SU-DHL-6 (cell line): ENCODE results near the gene CWC27.
A peak's percentile ranks its signal among the peaks of the same experiment; 100 is the strongest.

Experiments
- H2AFZ ChIP-seq: fragments of 200-600 bp; sonication (generic); 2 replicates; pipeline ENCODE4 v1.6.1; 2014; ENCODE audit warnings: low read depth, mild to moderate bottlenecking, moderate library complexity, mixed read lengths, antibody characterized with exemption, low read length; ENCODE audit not compliant: severe bottlenecking
- H3F3A ChIP-seq: fragments of 200-600 bp; shearing (Covaris generic); 2 replicates; pipeline ENCODE4 v1.6.0; 2016; ENCODE audit warnings: antibody characterized with exemption, mild to moderate bottlenecking; ENCODE audit not compliant: insufficient read depth
- H3K27ac ChIP-seq: fragments of 200-600 bp; sonication (generic); 2 replicates; pipeline ENCODE4 v1.5.1; 2016; ENCODE audit warnings: low read depth, mild to moderate bottlenecking, low read length, moderate library complexity, mixed read lengths
- H3K27me3 ChIP-seq: fragments of 200-600 bp; sonication (generic), shearing (Covaris generic); 2 replicates; pipeline ENCODE4 v1.6.0; 2014; ENCODE audit warnings: mild to moderate bottlenecking, low read length
- H3K36me3 ChIP-seq: fragments of 200-600 bp; sonication (generic); 2 replicates; pipeline ENCODE4 v1.6.1; 2014; ENCODE audit warnings: mild to moderate bottlenecking, low read length, mixed read lengths
- H3K4me2 ChIP-seq: fragments of 300-600, 200-600 bp; shearing (Covaris generic), sonication (generic); 2 replicates; pipeline ENCODE4 v1.6.0; 2014; ENCODE audit warnings: low read length, low read depth, mild to moderate bottlenecking; ENCODE audit not compliant: poor library complexity, severe bottlenecking
- H3K4me3 ChIP-seq: fragments of 200-600 bp; sonication (generic); 2 replicates; pipeline ENCODE4 v1.5.1; 2014; ENCODE audit warnings: antibody characterized with exemption, low read length, mild to moderate bottlenecking, mixed read lengths; ENCODE audit not compliant: insufficient read depth, poor library complexity, severe bottlenecking
- H3K79me2 ChIP-seq: fragments of 200-600 bp; sonication (generic); 2 replicates; pipeline ENCODE4 v1.6.1; 2014; ENCODE audit warnings: mild to moderate bottlenecking, low read length, moderate library complexity; ENCODE audit not compliant: insufficient read depth
- H3K9ac ChIP-seq: fragments of 200-600 bp; sonication (generic); 2 replicates; pipeline ENCODE4 v1.7.0; 2014; ENCODE audit warnings: mild to moderate bottlenecking, low read length
- H3K9me2 ChIP-seq: fragments of 200-600 bp; sonication (generic); replicated peaks from 2 replicates; pipeline ENCODE4 v1.6.1; 2014; ENCODE audit warnings: low read length; ENCODE audit not compliant: insufficient read depth
- H3K9me3 ChIP-seq: fragments of 200-600 bp; sonication (generic); 2 replicates; pipeline ENCODE4 v1.6.1; 2014; ENCODE audit warnings: low read length, mixed read lengths; ENCODE audit not compliant: insufficient read depth
- H4K20me1 ChIP-seq: fragments of 200-600 bp; sonication (generic); 2 replicates; pipeline ENCODE4 v1.6.1; 2014; ENCODE audit warnings: low read depth, mild to moderate bottlenecking, antibody characterized with exemption, low read length, moderate library complexity, mixed read lengths
- CTCF ChIP-seq: fragments of 200-600 bp; sonication (generic); IDR thresholded peaks from one replicate; pipeline ENCODE4 v1.5.1; 2017; ENCODE audit warnings: antibody characterized with exemption, mild to moderate bottlenecking, low read length, moderate library complexity; ENCODE audit not compliant: insufficient read depth, poor library complexity, severe bottlenecking
- EZH2phosphoT487 ChIP-seq: fragments of 200-600 bp; sonication (generic), shearing (Covaris generic); conservative IDR thresholded peaks from 2 replicates; pipeline ENCODE4 v1.6.1; 2018; ENCODE audit warnings: mild to moderate bottlenecking, antibody characterized with exemption, low read length, moderate library complexity, mixed read lengths

Gene CWC27

DNA sequence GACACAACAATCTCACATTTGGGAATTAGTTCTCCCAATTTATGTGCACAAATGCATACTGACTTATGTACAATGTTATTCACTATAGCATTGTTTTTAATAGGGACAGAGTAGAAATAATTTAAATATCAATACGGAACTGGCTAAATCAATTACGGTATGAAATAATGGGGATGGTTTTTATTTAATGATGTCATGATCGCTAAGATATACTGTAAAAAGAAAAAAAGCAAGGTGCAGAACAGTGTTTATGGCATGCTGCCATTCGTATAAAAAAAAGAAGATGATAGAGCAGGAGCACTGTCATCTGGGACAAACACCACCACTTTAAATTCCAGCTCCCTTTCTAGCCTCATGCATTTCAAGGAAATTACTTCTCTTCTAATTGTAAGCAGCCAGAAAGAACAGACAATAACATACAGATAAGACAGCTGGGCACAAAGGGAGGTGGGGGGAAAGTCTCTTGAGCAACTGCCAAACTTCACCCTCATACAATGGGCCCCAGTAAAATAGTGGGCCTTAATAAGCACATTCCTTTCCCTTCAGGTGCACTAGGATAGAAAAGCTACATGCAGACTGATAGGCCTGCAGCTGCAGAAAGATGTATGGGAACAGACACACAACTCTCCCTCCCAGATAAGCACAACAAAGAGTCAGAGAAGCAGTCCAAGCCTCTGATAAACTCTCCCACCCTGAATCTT lies 8.6 kb upstream of the CWC27 start:
- TF ChIP-seq EZH2phosphoT487: no peak
- TF ChIP-seq CTCF: no peak

GRCh38 chr5:64763948-64764503 lies 4.7 kb upstream of the CWC27 start:
- peaks cover 59% of the 10 kb centered on the region for H3K79me2 ChIP-seq
- H3K27ac ChIP-seq: no peak overlapping the region
- H3K9me3 ChIP-seq: no peaks in the 10 kb centered on the region
- H3K36me3 ChIP-seq: no peaks in the 10 kb centered on the region
- no peaks in the 10 kb centered on the region for H3F3A ChIP-seq
- no peak overlapping the region for H3K9ac ChIP-seq
- H2AFZ ChIP-seq: no peak overlapping the region
- no peak overlapping the region for H3K4me2 ChIP-seq
- H4K20me1 ChIP-seq: no peaks in the 10 kb centered on the region
- H3K4me3 ChIP-seq: no peak overlapping the region
- no peaks in the 10 kb centered on the region for H3K27me3 ChIP-seq
- TF ChIP-seq EZH2phosphoT487 (no peak), CTCF (no peak)
- no peaks in the 10 kb centered on the region for H3K9me2 ChIP-seq

More for the DNA sequence above, 8.6 kb upstream of the CWC27 start:
- H3K36me3 ChIP-seq: no peaks in the 10 kb centered on the region
- H3K4me2 ChIP-seq: no peak overlapping the region
- no peaks in the 10 kb centered on the region for H3K9me2 ChIP-seq
- H3F3A ChIP-seq: no peaks in the 10 kb centered on the region
- no peak overlapping the region for H2AFZ ChIP-seq
- H3K9ac ChIP-seq: no peak overlapping the region
- H4K20me1 ChIP-seq: no peaks in the 10 kb centered on the region
- H3K27me3 ChIP-seq: no peaks in the 10 kb centered on the region
- no peak overlapping the region for H3K27ac ChIP-seq
- no peak overlapping the region for H3K4me3 ChIP-seq
- peaks cover 59% of the 10 kb centered on the region for H3K79me2 ChIP-seq
- no peaks in the 10 kb centered on the region for H3K9me3 ChIP-seq

DNA sequence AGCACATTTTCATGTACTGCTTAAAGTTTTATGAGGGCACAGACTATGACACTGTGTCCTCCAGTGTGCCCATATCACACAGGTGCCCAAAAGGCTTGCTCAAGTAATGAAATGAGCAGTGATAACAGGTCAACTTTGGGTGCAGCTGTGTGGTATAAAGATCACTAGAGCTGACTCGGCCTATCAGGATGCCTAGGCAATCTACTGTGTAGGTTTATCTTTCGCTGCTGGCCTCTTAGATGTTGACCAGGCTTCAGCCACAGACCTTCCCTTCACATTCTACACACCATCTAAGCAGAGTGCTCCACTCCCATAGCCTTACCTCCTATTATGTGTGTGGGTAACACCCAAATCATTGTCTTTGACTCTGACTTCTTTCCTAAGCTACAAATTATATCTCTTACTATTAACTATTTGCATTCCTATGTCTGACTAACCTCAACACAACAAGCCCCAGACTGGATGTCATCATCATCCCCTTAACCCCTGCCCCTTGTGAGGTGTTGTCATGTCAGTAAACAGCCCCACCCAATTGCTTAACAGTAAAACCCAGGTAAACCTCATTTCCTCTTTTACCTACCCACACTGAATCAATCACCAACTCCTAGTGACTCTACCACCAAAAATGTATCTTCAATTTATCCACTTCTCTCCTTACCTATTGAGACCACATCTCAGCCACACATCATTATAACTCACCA lies 2.8 kb upstream of the CWC27 start:
- no peaks in the 10 kb centered on the region for H3K36me3 ChIP-seq
- no peaks in the 10 kb centered on the region for H3F3A ChIP-seq

More for the DNA sequence above, 2.8 kb upstream of the CWC27 start:
- TF ChIP-seq CTCF: no peak
- no peak for TF ChIP-seq EZH2phosphoT487
- Histone ChIP-seq H3K79me2 (peaks cover 69% of the 10 kb centered on the region), H3K4me2 (peak overlapping the region; percentile 71), H3K9me2 (no peaks in the 10 kb centered on the region), H3K27ac (no peak overlapping the region), H2AFZ (no peak overlapping the region), H3K27me3 (no peaks in the 10 kb centered on the region), H3K9me3 (no peaks in the 10 kb centered on the region), H3K9ac (no peak overlapping the region), H4K20me1 (no peaks in the 10 kb centered on the region), H3K4me3 (no peak overlapping the region)
